ENCODE measurements around the gene XXYLT1. TPM values are rescaled to one million over a fixed set of nuclear protein-coding genes. Genes with fewer than 3 reads are reported as not detected.
A peak's percentile ranks its signal among the peaks of the same experiment; 100 is the strongest.

XXYLT1 gene
- polyA plus RNA-seq, 3 donors from 2014 or later = 5.3 to 15.7 (median 5.6) TPM

DNA sequence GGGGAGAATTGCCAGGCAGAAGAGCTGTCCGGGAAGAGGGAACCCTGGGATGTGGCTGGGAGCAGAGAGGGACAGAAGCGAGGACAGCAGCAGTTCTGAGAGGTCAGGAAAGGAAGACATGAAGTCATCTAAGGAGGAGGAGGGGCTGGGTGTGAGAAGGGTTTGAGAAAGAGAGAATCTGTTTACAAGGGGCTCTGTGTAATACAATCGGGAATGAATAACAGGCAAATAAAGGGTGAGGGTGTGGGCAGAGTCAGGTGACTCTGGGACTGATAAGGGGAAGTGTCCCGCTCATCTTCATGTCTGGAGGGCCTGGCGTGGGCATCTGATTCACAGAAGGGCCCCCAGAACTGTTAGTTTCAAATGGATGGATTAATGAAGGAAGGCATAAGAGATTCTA is 191.3 kb downstream of the XXYLT1 start:
- H3K4me1 Mint-ChIP-seq = peaks cover 2 to 6% of the 10 kb centered on the region in 2 donors
- H3K27me3 Mint-ChIP-seq (ENCODE audit: low read depth in 3 of 3) = peaks cover 0 to 3% (median 0%) of the 10 kb centered on the region in 3 donors
- H3K27ac Mint-ChIP-seq = peak overlapping the region in 1 of 6 donors; percentile 65
- no peak overlapping the region for H3K4me3 Mint-ChIP-seq
- DNase-seq = no peak
- no peaks in the 10 kb centered on the region for H3K9me3 Mint-ChIP-seq
- peaks cover 0 to 4% (median 0%) of the 10 kb centered on the region in 3 donors for H3K36me3 Mint-ChIP-seq

DNA sequence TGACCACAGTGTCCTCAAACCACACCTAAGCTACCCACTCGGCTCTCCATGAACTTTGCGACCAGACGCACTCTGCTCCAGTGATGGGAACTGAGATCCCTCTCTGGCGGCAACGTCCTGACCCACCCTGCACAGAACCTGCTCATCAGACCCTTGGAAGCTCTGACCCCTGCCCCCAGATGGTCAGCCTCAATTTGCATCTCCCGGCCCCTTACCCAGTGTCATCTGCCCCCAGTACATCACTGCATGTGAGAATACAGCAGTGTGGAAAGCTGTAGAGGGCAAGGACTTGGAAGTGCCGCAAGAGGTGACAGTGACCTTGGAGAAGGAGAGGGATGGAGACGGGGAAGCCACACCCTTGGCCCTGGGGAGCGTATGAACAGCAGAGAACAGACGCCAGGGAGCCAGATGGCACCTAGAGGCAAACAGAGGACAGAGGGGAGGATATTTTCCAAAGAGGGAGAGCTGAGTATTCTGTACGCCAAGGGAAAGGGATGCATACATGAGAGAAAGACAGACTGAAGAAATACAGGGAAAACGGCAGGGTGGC is 192.0 kb downstream of the XXYLT1 start:
- H3K27me3 Mint-ChIP-seq (ENCODE audit: low read depth in 3 of 3) = peaks cover 0 to 3% (median 0%) of the 10 kb centered on the region in 3 donors
- DNase-seq = no peak
- H3K4me3 Mint-ChIP-seq = no peak overlapping the region
- H3K27ac Mint-ChIP-seq = no peak overlapping the region
- peaks cover 2 to 6% of the 10 kb centered on the region in 2 donors for H3K4me1 Mint-ChIP-seq
- H3K36me3 Mint-ChIP-seq = peaks cover 0 to 4% (median 0%) of the 10 kb centered on the region in 3 donors
- H3K9me3 Mint-ChIP-seq = no peaks in the 10 kb centered on the region

DNA sequence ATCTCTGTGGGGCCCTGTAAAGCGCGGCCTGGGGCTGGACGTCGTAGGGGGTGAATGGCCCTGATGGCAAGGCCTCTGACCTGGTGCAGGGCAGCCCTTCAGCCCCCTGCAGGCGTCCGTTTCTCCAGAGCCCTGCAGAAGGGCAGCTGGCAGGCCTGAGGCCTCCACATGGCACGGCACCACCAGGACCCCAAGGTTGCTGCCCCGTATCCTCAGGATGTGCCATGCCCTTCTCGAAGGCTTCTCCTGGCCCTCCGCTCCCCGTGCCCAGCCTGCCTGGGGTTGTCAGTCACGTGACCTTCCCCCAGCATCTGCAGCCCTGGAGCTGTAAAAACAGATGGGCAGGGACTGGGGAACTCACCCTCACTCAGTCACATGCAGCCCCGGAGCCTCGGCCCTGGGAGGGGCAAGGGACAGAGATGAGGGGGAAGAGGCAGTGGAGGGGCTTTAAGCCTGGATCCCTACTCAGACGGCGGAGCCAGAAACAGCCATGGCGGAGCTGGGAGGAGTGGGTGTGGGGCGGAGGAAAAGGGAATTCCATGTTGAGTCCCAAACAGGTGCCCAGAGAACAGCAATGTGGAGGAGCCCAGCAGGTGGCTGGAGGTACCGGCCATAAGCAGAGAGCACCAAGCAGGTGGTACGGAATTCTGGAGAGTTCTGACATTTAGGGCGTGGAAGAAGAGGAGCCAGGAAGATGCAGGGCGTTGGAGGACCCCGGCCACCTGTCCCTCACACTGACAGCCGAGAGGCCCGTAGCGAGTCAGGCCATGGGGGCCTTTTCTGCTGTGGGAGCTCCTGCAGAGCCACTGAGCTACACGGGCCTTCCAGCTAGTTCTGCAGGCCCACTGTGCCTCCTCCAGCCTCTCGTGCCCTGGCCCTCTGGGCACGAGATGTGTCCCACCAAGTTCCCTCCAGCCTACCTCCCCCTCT is 193.1 kb downstream of the XXYLT1 start:
- H3K4me3 Mint-ChIP-seq = no peak overlapping the region

DNA sequence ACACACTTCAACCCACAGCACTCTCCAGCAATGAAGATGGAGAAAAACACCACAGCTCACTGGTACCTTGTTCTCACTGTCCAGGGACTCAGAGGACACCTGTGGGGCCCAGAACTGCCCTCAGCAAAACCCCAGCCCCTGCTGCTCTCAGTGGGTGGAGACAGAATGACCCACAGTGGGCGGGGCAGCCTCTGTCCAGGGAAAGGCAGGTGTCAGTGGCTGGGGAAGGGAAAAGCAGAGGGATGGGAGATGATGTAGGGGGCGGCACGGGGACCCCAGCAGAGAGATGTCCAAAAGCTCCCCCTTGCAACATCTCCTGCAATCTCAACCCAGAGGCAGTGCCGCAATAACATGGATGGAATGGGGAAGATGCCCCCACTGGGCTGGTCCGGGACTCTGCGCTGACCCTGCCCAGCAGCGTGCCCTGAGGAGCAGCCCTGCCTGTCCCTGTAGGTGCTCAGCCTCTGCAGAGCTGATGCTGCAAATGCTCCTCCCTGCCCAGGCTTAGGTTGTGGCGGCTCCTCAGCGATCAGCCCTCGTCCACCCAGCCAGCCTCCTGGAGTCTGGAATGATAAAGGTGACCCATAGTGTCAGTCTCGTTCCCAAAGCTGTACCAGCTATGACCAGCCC is 193.9 kb downstream of the XXYLT1 start:
- H3K27me3 Mint-ChIP-seq (ENCODE audit: low read depth in 3 of 3) = peaks cover 0 to 5% (median 0%) of the 10 kb centered on the region in 3 donors
- no peak overlapping the region for H3K4me3 Mint-ChIP-seq
- DNase-seq = no peak
- no peak overlapping the region for H3K27ac Mint-ChIP-seq
- peaks cover 2 to 6% of the 10 kb centered on the region in 2 donors for H3K4me1 Mint-ChIP-seq
- no peaks in the 10 kb centered on the region for H3K9me3 Mint-ChIP-seq
- H3K36me3 Mint-ChIP-seq = peaks cover 0 to 4% (median 0%) of the 10 kb centered on the region in 3 donors

More for the DNA sequence above, 193.1 kb downstream of the XXYLT1 start:
- H3K4me1 Mint-ChIP-seq = peaks cover 2 to 6% of the 10 kb centered on the region in 2 donors
- no peak overlapping the region for H3K27ac Mint-ChIP-seq
- peaks cover 0 to 5% (median 0%) of the 10 kb centered on the region in 3 donors for H3K27me3 Mint-ChIP-seq (ENCODE audit: low read depth in 3 of 3)
- H3K9me3 Mint-ChIP-seq = no peaks in the 10 kb centered on the region
- DNase-seq = no peak
- H3K36me3 Mint-ChIP-seq = peaks cover 0 to 4% (median 0%) of the 10 kb centered on the region in 3 donors

DNA sequence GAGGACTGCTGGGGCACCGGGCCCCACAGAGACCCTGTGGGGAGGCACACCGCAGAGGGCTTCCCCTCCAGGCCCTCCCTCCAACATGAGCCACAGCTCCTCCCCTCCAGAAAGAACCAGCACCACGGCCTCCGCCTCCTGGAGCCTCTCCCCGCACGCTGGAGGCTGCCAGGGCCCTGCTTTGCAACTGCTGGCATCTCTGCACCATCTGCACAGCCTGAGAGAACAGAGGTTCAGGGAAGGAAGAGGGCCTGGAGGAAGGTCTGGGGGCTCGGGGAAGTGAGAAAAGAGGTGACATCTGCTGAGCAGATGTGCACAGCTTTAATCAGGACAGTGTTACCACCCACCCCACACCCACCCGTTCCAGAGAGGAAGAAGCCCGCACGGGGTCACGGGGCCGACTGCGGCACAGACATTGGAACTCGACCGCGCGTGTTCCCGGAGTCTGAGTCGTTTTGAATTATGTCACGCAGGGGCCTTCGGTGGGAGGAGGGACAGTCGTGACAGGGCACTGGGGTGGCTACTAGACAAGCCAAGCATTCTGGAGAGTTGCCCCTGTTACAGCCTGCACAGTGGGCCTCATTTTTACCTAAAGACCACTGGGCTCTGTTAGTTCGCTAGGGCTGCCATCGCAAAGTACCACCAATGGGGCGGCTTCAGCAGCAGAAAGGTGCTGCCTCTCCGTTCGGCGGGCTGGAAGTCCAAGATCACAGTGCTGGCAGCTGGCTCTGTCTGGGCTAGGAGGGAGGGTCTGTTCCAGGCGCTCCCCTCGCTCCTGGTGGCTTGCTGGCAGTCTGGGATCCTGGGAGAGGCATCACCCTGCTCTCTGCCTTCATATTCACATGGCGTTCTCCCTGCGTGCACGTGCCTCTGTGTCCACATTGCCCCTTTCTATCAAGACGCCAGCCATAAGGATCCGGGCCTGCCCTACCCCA is 194.8 kb downstream of the XXYLT1 start:
- Mint-ChIP-seq H3K4me3 (no peak overlapping the region), H3K27me3 (ENCODE audit: low read depth in 3 of 3) (peaks cover 0 to 5% (median 0%) of the 10 kb centered on the region in 3 donors), H3K36me3 (peaks cover 0 to 4% (median 0%) of the 10 kb centered on the region in 3 donors), H3K4me1 (peaks cover 2 to 6% of the 10 kb centered on the region in 2 donors), H3K27ac (no peak overlapping the region), H3K9me3 (no peaks in the 10 kb centered on the region)
- no peak for DNase-seq

DNA sequence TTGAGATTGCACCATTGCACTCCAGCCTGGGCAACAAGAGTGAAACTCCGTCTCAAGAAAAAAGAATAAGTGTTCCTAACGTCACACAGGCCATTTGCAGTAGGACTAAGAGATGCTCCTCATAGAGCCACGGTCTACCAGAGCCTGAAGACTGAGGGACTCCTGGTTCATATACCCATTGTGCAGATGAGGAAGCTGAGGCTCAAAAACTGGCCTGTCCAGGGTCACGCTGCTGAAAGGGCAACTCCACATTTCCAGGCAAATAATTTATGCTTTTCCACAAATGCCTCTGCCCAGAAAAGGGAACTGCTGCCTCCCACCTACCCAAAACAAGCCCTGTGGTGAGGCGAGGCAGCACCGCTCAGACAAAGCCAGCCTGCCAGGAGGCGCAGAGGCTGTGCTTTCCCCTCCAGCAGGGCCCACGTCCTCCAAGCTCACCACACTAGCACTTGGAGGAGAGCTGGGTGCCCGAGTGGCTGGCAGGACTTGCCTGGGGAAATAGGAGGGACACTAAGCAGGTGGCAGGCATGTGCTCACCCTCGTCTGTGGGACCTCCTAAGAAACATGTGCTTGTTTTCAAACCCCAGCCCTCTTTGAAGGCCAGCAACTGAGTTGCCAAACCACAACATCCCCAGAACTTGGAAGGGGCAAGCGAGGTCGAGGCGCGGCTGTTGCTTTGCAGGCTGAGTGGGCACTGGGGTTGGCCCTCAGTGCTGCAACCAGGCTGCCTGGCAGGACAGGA is 195.6 kb downstream of the XXYLT1 start:
- no peak for DNase-seq
- Mint-ChIP-seq H3K27me3 (ENCODE audit: low read depth in 3 of 3) (peaks cover 0 to 5% (median 0%) of the 10 kb centered on the region in 3 donors), H3K27ac (no peak overlapping the region), H3K4me1 (peaks cover 2 to 6% of the 10 kb centered on the region in 2 donors), H3K9me3 (no peaks in the 10 kb centered on the region), H3K4me3 (no peak overlapping the region), H3K36me3 (peaks cover 0 to 4% (median 0%) of the 10 kb centered on the region in 3 donors)

DNA sequence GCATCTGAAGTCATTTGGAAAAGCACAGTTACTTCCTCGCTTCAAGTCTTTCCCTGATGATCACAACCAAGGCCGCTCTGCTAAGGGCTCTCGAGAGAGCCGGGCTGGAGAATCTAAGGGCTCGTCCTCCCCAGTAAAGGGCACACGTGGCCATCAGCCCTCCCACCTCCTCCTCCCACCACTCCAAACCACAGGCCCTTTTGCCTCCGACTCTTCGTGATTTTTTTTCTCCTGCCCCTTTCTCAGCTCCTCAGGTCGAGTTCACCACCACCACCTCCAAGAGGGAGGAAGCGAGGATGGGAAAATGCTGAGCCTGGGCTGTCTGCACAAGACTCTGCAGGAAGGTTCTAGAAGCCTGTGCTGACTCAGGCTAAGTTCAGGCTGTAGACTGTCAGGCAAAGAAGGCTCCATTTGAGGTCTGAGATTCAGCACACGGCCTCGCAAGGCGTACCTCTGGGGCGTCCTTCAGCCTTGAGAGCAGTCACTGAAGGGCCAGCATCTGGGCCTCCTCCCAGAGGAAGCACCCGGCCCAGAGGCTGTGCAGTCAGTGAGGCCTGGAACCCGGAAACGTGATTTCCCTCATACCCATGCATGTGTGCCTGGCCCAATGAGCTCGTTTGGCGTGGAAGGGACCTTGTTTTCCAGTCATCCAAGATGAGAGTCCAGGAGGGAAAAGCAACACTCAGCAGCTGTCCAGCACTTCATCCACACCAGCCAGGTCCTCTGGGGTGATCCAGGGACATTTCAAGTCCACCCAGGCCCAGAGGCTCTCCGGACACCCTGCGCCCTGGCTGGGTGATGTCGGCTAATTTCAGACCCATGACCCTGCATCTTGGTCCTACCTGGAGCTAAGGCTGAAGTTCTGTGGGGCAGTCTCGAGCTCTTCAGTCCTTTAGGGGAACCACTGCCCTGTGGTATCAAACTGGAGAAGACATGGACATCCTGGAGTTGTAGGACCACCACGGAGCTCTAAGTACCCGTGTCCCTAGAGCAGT is 196.8 kb downstream of the XXYLT1 start:
- H3K36me3 Mint-ChIP-seq = no peaks in the 10 kb centered on the region
- no peak for DNase-seq
- H3K4me1 Mint-ChIP-seq = peaks cover 2 to 6% of the 10 kb centered on the region in 2 donors
- no peaks in the 10 kb centered on the region for H3K9me3 Mint-ChIP-seq
- H3K27me3 Mint-ChIP-seq (ENCODE audit: low read depth in 3 of 3) = peaks cover 0 to 2% (median 0%) of the 10 kb centered on the region in 3 donors
- H3K27ac Mint-ChIP-seq = no peak overlapping the region
- H3K4me3 Mint-ChIP-seq = no peak overlapping the region

DNA sequence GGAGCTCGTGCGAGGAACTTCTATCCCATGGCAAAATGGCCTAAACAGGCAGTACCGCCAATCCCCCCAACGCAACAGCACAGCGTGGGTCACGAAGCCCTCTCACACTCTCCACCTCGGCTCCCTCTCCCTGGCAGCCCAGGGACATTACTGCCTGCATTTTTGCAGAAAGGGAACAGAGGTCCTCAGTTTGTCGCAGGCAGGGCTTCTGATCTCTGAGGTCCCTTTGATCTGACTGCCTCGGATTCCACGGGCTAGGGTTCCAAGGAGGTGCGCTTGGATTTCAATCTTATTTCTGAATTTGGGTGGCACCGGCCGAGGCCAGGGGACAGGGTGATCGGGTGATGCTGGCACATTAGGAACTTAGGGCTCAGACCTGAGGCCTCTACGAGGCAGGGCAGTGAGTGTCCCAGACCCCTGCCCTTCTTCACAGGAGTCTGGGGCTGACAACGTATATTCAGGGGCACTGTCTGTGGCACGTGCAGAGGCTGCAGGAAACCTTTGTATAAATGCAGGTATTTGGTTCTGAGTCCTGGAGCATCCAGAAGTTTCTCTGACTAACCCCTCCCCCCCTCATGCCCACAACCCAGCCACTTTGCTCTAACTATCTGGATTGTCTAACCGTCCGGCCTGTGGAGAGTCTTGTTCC is 197.9 kb downstream of the XXYLT1 start:
- DNase-seq = no peak
- Mint-ChIP-seq H3K27ac (no peak overlapping the region), H3K4me3 (no peak overlapping the region), H3K9me3 (no peaks in the 10 kb centered on the region), H3K36me3 (peaks cover 1 to 8% (median 6%) of the 10 kb centered on the region in 3 donors), H3K4me1 (peaks cover 2 to 6% of the 10 kb centered on the region in 2 donors), H3K27me3 (ENCODE audit: low read depth in 3 of 3) (peaks cover 0 to 2% (median 0%) of the 10 kb centered on the region in 3 donors)

DNA sequence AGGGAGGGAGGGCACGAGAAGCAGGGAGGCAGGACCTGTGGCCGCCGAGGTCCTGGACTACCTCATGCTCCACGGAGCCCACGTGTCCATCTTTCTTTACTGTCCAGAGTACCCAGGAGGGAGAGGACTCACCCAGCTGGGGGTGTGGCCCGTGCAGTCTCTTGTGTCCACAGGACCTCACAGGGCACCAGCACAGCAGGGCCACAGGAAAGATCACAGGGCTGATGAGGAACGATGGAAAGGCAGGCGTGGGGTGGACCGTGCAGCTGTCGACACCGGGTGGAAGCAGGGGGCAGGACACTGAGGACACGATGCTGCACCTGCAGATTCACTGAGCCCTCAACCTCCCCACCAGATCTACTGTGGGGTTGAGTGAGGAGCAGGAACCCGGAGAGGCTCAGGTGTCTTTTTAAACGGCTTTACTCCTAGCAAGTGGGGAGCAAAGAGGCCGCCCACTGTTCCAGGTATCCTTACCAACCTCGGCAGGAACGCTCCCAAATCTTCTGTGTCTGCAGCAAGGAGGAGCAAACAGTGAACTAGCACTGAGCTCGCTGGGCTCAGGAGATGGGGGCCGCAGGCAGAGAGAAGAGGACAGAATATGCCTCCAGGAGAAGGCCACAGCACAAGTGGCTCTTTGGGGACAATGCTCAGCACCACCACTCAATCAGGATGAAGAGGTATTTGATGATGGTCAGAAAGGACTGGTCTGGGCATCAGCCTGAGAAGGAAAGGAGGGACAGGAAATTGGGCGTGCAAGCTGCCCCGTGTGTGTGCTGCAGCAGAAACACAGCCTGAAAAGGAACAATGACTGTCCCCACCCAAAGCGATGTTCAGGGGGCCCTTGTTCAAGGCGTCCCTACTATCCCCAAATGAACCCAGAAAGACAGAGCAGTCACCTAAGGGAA is 198.8 kb downstream of the XXYLT1 start:
- peaks cover 2 to 6% of the 10 kb centered on the region in 2 donors for H3K4me1 Mint-ChIP-seq
- no peak overlapping the region for H3K27ac Mint-ChIP-seq
- DNase-seq = no peak
- H3K36me3 Mint-ChIP-seq = peaks cover 6 to 13% (median 11%) of the 10 kb centered on the region in 3 donors
- no peak overlapping the region for H3K4me3 Mint-ChIP-seq
- no peaks in the 10 kb centered on the region for H3K9me3 Mint-ChIP-seq
- peaks cover 0 to 2% (median 0%) of the 10 kb centered on the region in 3 donors for H3K27me3 Mint-ChIP-seq (ENCODE audit: low read depth in 3 of 3)

DNA sequence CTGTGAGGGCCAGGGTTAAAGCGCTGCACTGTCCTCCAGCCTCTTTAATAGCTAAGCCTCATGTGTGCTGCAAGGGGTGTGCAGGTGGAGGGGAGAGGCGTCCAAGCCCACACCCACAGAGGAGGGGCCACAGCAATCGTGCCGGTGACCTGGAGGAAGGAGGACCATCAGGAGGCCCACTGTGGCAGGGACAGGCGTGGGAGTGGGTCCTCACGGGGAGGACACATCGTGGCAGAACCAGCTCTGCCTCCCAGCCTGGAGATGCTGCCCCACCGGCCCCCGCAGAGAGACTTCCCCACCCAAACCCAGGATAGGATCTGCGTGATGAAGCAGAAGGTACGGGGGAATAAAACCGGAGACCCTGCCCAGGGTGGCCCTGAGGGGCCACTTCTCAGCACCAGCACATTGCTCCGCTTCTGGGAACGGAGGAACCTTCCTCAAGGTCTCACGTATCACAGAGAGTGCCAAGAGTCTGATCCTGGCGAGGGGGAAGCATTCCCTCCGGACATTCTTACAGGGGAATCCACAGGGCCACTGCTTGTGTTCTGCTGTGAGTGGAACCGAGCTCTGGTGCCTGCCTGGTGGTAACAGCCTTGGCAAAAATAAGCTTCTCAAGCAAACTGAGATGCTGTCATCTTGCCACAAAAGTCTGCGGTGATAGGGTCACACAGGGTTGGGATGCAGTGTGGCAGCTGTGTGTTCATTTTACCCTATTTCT is 199.8 kb downstream of the XXYLT1 start:
- H3K4me1 Mint-ChIP-seq = peaks cover 2 to 6% of the 10 kb centered on the region in 2 donors
- no peak overlapping the region for H3K27ac Mint-ChIP-seq
- H3K4me3 Mint-ChIP-seq = no peak overlapping the region
- H3K36me3 Mint-ChIP-seq = peaks cover 6 to 13% (median 11%) of the 10 kb centered on the region in 3 donors
- peaks cover 0 to 2% (median 2%) of the 10 kb centered on the region in 3 donors for H3K27me3 Mint-ChIP-seq (ENCODE audit: low read depth in 3 of 3)
- DNase-seq = no peak
- no peaks in the 10 kb centered on the region for H3K9me3 Mint-ChIP-seq
